Measurements from ENCODE around the gene HIPK2.

GRCh38 chr7:139726485-139726869 is 51.3 kb downstream of the HIPK2 start:
- TF ChIP-seq, protein P1, sequence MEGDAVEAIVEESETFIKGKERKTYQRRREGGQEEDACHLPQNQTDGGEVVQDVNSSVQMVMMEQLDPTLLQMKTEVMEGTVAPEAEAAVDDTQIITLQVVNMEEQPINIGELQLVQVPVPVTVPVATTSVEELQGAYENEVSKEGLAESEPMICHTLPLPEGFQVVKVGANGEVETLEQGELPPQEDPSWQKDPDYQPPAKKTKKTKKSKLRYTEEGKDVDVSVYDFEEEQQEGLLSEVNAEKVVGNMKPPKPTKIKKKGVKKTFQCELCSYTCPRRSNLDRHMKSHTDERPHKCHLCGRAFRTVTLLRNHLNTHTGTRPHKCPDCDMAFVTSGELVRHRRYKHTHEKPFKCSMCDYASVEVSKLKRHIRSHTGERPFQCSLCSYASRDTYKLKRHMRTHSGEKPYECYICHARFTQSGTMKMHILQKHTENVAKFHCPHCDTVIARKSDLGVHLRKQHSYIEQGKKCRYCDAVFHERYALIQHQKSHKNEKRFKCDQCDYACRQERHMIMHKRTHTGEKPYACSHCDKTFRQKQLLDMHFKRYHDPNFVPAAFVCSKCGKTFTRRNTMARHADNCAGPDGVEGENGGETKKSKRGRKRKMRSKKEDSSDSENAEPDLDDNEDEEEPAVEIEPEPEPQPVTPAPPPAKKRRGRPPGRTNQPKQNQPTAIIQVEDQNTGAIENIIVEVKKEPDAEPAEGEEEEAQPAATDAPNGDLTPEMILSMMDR (IDR thresholded peaks at IDR 0.05; ENCODE audit: low read length): no peak
- TF ChIP-seq EZH2 (IDR thresholded peaks at IDR 0.05; ENCODE audit: borderline replicate concordance, low read length): no peak

All from OCI-LY1 (cell line).